HEK293 (cell line): ENCODE results near the gene NUDT16L1.

ENCODE experiments used
- CTCF ChIA-PET: fragments of 350-600 bp; formaldehyde crosslinking; extraction: SDS; loops from one replicate; lab custom pipeline; 2021; ENCODE audit warnings: antibody characterized with exemption; lab: Yijun Ruan, JAX
- POLR2A ChIA-PET: fragments of 300-600 bp; formaldehyde crosslinking; extraction: SDS; loops from one replicate; lab custom pipeline; 2020; ENCODE audit warnings: antibody characterized with exemption, inconsistent platforms; lab: Yijun Ruan, JAX
- H3K27ac ChIP-seq: fragments of 200-500 bp; sonication (Bioruptor generic); 2 replicates; pipeline ENCODE4 v1.5.1; 2014; ENCODE audit warnings: low read depth, low read length, control low read depth, inconsistent platforms; ENCODE audit errors: extremely low read depth
- H3K36me3 ChIP-seq, 2 experiments: fragments of 200-500 bp in 1 of 2; sonication (Bioruptor generic) in 1 of 2; 1 replicate in 1 of 2; 2 replicates in 1 of 2; pipeline ENCODE4 v1.5.1; 2014 to 2017; ENCODE audit warnings: inconsistent platforms in 2 of 2, low read length in 2 of 2; ENCODE audit not compliant: control insufficient read depth in 2 of 2, insufficient read depth in 1 of 2
- H3K4me1 ChIP-seq: fragments of 200-500 bp; sonication (Bioruptor generic); 2 replicates; pipeline ENCODE4 v1.5.1; 2014; ENCODE audit warnings: mild to moderate bottlenecking, low read length, inconsistent platforms; ENCODE audit not compliant: control insufficient read depth, insufficient read depth
- H3K4me3 ChIP-seq: 2 replicates; pipeline ENCODE4 v1.5.1; 2011; ENCODE audit warnings: low read depth, mild to moderate bottlenecking, control low read depth, low read length, moderate library complexity
- H3K9me3 ChIP-seq: fragments of 200-500 bp; sonication (Bioruptor generic); 2 replicates; pipeline ENCODE4 v1.5.1; 2014; ENCODE audit warnings: low read depth, low read length, inconsistent platforms; ENCODE audit not compliant: control insufficient read depth, insufficient read depth
- RBAK ChIP-seq: fragments of 450-650 bp; formaldehyde crosslinking; IDR thresholded peaks from 2 replicates; pipeline ENCODE4 v1.5.1; 2016; ENCODE audit warnings: missing biosample characterization, missing genetic modification characterization
- SCRT1 ChIP-seq: fragments of 450-650 bp; formaldehyde crosslinking; IDR thresholded peaks from 2 replicates; pipeline ENCODE4 v1.5.1; 2016; ENCODE audit warnings: missing biosample characterization, missing genetic modification characterization, borderline replicate concordance
- SETDB1 ChIP-seq: IDR thresholded peaks from one replicate; pipeline ENCODE4 v1.6.1; 2017; ENCODE audit warnings: mild to moderate bottlenecking, low read length, moderate library complexity, mixed read lengths; ENCODE audit not compliant: insufficient read length
- TCF7L2 ChIP-seq: IDR thresholded peaks from 2 replicates; pipeline ENCODE4 v1.6.1; 2011; ENCODE audit warnings: low read depth, mild to moderate bottlenecking, inconsistent platforms, low read length, moderate library complexity, borderline replicate concordance
- ZBTB8A ChIP-seq: fragments of 450-650 bp; formaldehyde crosslinking; IDR thresholded peaks from 2 replicates; pipeline ENCODE4 v1.5.1; 2016; ENCODE audit warnings: missing biosample characterization, missing genetic modification characterization
- ZFP69B ChIP-seq: fragments of 450-650 bp; formaldehyde crosslinking; IDR thresholded peaks from 2 replicates; pipeline ENCODE4 v1.5.1; 2016; ENCODE audit warnings: missing biosample characterization, missing genetic modification characterization
- ZNF140 ChIP-seq: fragments of 450-650 bp; formaldehyde crosslinking; IDR thresholded peaks from 2 replicates; pipeline ENCODE4 v1.5.1; 2016; ENCODE audit warnings: missing biosample characterization, missing genetic modification characterization
- ZNF155 ChIP-seq: fragments of 450-650 bp; formaldehyde crosslinking; IDR thresholded peaks from 2 replicates; pipeline ENCODE4 v1.5.1; 2016; ENCODE audit warnings: missing biosample characterization, missing genetic modification characterization
- ZNF16 ChIP-seq: fragments of 450-650 bp; formaldehyde crosslinking; IDR thresholded peaks from 2 replicates; pipeline ENCODE4 v1.5.1; 2016; ENCODE audit warnings: low read depth, missing biosample characterization, missing genetic modification characterization
- ZNF391 ChIP-seq: fragments of 450-650 bp; formaldehyde crosslinking; IDR thresholded peaks from 2 replicates; pipeline ENCODE4 v1.5.1; 2016; ENCODE audit warnings: low read depth, missing biosample characterization, missing genetic modification characterization, borderline replicate concordance
- ZNF404 ChIP-seq: fragments of 450-650 bp; formaldehyde crosslinking; IDR thresholded peaks from 2 replicates; pipeline ENCODE4 v1.5.1; 2017; ENCODE audit warnings: missing biosample characterization, missing genetic modification characterization
- ZNF473 ChIP-seq: fragments of 450-650 bp; formaldehyde crosslinking; IDR thresholded peaks from 2 replicates; pipeline ENCODE4 v1.5.1; 2017; ENCODE audit warnings: missing biosample characterization, missing genetic modification characterization
- ZNF544 ChIP-seq: fragments of 450-650 bp; formaldehyde crosslinking; IDR thresholded peaks from 2 replicates; pipeline ENCODE4 v1.5.0; 2017; ENCODE audit warnings: missing biosample characterization, missing genetic modification characterization
- ZNF707 ChIP-seq: fragments of 450-650 bp; formaldehyde crosslinking; IDR thresholded peaks from 2 replicates; pipeline ENCODE4 v1.5.1; 2016; ENCODE audit warnings: missing biosample characterization, missing genetic modification characterization
- TF ChIP-seq, protein P1 (sequence below): IDR thresholded peaks from 2 replicates; pipeline ENCODE4 v1.6.1; 2011; ENCODE audit warnings: mild to moderate bottlenecking, low read depth, low read length, borderline replicate concordance
- TF ChIP-seq, protein P2 (sequence below): fragments of 450-650 bp; formaldehyde crosslinking; IDR thresholded peaks from 2 replicates; pipeline ENCODE4 v1.5.1; 2016; ENCODE audit warnings: missing biosample characterization, missing genetic modification characterization
- TF ChIP-seq, protein P3 (sequence below): fragments of 450-650 bp; formaldehyde crosslinking; IDR thresholded peaks from 2 replicates; pipeline ENCODE4 v1.5.1; 2016; ENCODE audit warnings: missing biosample characterization, missing genetic modification characterization
- TF ChIP-seq, protein P4 (sequence below): fragments of 450-650 bp; formaldehyde crosslinking; IDR thresholded peaks from 2 replicates; pipeline ENCODE4 v1.5.1; 2016; ENCODE audit warnings: missing biosample characterization, missing genetic modification characterization
- TF ChIP-seq, protein P5 (sequence below): fragments of 450-650 bp; formaldehyde crosslinking; IDR thresholded peaks from 2 replicates; pipeline ENCODE4 v1.5.1; 2016; ENCODE audit warnings: missing biosample characterization, missing genetic modification characterization
- TF ChIP-seq, protein P6 (sequence below): fragments of 450-650 bp; formaldehyde crosslinking; IDR thresholded peaks from 2 replicates; pipeline ENCODE4 v1.5.1; 2017; ENCODE audit warnings: missing biosample characterization, mild to moderate bottlenecking, missing genetic modification characterization, moderate library complexity
- TF ChIP-seq, protein P7 (sequence below): fragments of 450-650 bp; formaldehyde crosslinking; IDR thresholded peaks from 2 replicates; pipeline ENCODE4 v1.5.1; 2017; ENCODE audit warnings: missing biosample characterization, missing genetic modification characterization
- TF ChIP-seq, protein P8 (sequence below): fragments of 450-650 bp; formaldehyde crosslinking; IDR thresholded peaks from 2 replicates; pipeline ENCODE4; 2016; ENCODE audit warnings: missing biosample characterization, missing genetic modification characterization

The NUDT16L1 gene

DNA sequence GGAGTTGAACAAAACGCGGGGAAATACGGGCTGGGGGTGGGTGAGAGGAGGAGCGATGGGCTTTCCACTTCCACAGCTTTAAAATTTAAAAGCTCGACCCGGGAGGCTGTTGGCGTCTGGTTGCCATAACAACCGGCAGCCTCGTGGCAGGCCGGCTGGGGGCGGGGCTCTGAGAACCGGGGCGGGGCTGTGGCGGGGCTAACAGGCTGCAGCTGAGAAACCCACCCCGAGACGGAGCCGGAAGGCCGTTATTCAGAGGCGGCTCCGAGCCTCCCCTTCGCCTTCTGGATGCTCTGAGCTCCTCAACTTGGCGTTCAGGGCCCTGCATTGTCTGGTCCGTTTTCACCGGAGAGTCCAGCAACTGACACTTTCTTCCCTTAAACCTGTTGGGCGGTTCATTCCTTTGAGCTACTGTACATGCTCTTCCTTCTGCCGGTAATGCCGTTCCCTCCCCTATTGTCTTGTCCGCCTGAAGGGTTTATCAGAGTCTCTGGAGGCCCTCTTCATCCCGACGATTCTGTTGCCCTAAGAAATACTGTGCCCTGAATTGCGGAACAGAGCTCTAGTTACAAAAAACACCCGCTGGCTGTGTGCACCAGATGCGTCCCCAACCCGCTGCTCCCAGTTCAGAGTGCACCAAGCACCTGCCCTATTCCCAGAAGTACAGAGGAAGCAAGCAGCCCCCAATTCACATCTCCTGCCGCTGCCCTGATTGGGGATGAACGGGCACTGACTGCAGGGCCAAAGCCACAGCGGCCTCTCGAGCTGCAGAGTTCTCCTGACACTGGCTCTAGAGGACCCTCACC, 41.6 kb downstream of the NUDT16L1 start:
- Histone ChIP-seq H3K9me3 (no peaks in the 10 kb centered on the region), H3K36me3 (peaks cover 0 to 19% of the 10 kb centered on the region in 2 experiments; a peak in 2 of 3 replicates), H3K4me3 (peak overlapping the region; percentile 94), H3K4me1 (no peaks in the 10 kb centered on the region), H3K27ac (peak overlapping the region; percentile 91; the same call in 1 of the 2 replicates)
- CTCF ChIA-PET = interaction anchor here (0.7 to 1.7 kb wide), 2 partner anchors 62 to 221 kb away, joined by 3 to 10 read pairs; no protein-coding TSS in a partner anchor
- POLR2A ChIA-PET = interaction anchor here (0.6 to 3.0 kb wide), 28 partner anchors 10 to 258 kb away, joined by 3 to 43 read pairs (median 4); partner anchors contain the start of genes GLYR1, MGRN1, NUDT16L1 and ROGDI
- TF ChIP-seq RBAK (tag by site-specific recombination) = no peak
- TF ChIP-seq ZNF155 (tag by site-specific recombination) = no peak
- no peak for TF ChIP-seq ZFP69B (tag by site-specific recombination)
- TF ChIP-seq, protein P1, sequence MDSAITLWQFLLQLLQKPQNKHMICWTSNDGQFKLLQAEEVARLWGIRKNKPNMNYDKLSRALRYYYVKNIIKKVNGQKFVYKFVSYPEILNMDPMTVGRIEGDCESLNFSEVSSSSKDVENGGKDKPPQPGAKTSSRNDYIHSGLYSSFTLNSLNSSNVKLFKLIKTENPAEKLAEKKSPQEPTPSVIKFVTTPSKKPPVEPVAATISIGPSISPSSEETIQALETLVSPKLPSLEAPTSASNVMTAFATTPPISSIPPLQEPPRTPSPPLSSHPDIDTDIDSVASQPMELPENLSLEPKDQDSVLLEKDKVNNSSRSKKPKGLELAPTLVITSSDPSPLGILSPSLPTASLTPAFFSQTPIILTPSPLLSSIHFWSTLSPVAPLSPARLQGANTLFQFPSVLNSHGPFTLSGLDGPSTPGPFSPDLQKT = no peak
- no peak for TF ChIP-seq ZBTB8A (tag by site-specific recombination)
- TF ChIP-seq, protein P2, sequence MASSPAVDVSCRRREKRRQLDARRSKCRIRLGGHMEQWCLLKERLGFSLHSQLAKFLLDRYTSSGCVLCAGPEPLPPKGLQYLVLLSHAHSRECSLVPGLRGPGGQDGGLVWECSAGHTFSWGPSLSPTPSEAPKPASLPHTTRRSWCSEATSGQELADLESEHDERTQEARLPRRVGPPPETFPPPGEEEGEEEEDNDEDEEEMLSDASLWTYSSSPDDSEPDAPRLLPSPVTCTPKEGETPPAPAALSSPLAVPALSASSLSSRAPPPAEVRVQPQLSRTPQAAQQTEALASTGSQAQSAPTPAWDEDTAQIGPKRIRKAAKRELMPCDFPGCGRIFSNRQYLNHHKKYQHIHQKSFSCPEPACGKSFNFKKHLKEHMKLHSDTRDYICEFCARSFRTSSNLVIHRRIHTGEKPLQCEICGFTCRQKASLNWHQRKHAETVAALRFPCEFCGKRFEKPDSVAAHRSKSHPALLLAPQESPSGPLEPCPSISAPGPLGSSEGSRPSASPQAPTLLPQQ = no peak
- TF ChIP-seq, protein P3, sequence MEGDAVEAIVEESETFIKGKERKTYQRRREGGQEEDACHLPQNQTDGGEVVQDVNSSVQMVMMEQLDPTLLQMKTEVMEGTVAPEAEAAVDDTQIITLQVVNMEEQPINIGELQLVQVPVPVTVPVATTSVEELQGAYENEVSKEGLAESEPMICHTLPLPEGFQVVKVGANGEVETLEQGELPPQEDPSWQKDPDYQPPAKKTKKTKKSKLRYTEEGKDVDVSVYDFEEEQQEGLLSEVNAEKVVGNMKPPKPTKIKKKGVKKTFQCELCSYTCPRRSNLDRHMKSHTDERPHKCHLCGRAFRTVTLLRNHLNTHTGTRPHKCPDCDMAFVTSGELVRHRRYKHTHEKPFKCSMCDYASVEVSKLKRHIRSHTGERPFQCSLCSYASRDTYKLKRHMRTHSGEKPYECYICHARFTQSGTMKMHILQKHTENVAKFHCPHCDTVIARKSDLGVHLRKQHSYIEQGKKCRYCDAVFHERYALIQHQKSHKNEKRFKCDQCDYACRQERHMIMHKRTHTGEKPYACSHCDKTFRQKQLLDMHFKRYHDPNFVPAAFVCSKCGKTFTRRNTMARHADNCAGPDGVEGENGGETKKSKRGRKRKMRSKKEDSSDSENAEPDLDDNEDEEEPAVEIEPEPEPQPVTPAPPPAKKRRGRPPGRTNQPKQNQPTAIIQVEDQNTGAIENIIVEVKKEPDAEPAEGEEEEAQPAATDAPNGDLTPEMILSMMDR (tag by site-specific recombination) = no peak
- TF ChIP-seq, protein P4, sequence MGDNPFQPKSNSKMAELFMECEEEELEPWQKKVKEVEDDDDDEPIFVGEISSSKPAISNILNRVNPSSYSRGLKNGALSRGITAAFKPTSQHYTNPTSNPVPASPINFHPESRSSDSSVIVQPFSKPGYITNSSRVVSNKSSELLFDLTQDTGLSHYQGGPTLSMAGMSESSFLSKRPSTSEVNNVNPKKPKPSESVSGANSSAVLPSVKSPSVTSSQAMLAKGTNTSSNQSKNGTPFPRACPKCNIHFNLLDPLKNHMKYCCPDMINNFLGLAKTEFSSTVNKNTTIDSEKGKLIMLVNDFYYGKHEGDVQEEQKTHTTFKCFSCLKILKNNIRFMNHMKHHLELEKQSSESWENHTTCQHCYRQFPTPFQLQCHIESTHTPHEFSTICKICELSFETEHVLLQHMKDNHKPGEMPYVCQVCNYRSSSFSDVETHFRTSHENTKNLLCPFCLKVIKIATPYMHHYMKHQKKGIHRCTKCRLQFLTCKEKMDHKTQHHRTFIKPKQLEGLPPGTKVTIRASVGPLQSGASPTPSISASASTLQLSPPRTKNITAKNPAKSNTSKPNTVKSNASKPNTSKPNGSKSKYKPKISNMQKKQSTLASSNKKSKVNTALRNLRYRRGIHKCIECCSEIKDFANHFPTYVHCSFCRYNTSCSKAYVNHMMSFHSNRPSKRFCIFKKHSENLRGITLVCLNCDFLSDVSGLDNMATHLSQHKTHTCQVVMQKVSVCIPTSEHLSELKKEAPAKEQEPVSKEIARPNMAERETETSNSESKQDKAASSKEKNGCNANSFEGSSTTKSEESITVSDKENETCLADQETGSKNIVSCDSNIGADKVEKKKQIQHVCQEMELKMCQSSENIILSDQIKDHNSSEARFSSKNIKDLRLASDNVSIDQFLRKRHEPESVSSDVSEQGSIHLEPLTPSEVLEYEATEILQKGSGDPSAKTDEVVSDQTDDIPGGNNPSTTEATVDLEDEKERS (tag by site-specific recombination) = no peak
- TF ChIP-seq, protein P5, sequence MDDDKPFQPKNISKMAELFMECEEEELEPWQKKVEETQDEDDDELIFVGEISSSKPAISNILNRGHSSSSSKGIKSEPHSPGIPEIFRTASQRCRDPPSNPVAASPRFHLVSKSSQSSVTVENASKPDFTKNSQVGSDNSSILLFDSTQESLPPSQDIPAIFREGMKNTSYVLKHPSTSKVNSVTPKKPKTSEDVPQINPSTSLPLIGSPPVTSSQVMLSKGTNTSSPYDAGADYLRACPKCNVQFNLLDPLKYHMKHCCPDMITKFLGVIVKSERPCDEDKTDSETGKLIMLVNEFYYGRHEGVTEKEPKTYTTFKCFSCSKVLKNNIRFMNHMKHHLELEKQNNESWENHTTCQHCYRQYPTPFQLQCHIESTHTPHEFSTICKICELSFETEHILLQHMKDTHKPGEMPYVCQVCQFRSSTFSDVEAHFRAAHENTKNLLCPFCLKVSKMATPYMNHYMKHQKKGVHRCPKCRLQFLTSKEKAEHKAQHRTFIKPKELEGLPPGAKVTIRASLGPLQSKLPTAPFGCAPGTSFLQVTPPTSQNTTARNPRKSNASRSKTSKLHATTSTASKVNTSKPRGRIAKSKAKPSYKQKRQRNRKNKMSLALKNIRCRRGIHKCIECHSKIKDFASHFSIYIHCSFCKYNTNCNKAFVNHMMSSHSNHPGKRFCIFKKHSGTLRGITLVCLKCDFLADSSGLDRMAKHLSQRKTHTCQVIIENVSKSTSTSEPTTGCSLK (tag by site-specific recombination) = no peak
- TF ChIP-seq ZNF544 (tag by site-specific recombination) = no peak
- TF ChIP-seq ZNF404 (tag by site-specific recombination) = no peak
- no peak for TF ChIP-seq SCRT1 (tag by site-specific recombination)
- TF ChIP-seq ZNF140 = no peak
- TF ChIP-seq, protein P6, sequence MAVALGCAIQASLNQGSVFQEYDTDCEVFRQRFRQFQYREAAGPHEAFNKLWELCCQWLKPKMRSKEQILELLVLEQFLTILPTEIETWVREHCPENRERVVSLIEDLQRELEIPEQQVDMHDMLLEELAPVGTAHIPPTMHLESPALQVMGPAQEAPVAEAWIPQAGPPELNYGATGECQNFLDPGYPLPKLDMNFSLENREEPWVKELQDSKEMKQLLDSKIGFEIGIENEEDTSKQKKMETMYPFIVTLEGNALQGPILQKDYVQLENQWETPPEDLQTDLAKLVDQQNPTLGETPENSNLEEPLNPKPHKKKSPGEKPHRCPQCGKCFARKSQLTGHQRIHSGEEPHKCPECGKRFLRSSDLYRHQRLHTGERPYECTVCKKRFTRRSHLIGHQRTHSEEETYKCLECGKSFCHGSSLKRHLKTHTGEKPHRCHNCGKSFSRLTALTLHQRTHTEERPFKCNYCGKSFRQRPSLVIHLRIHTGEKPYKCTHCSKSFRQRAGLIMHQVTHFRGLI (tag by site-specific recombination) = 0 out of 2 replicates have a peak, but pooled peaks have one; percentile 8
- no peak for TF ChIP-seq ZNF16 (tag by site-specific recombination)
- TF ChIP-seq, protein P7, sequence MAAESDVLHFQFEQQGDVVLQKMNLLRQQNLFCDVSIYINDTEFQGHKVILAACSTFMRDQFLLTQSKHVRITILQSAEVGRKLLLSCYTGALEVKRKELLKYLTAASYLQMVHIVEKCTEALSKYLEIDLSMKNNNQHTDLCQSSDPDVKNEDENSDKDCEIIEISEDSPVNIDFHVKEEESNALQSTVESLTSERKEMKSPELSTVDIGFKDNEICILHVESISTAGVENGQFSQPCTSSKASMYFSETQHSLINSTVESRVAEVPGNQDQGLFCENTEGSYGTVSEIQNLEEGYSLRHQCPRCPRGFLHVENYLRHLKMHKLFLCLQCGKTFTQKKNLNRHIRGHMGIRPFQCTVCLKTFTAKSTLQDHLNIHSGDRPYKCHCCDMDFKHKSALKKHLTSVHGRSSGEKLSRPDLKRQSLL (tag by site-specific recombination) = no peak
- no peak for TF ChIP-seq ZNF473 (tag by site-specific recombination)
- TF ChIP-seq, protein P8, sequence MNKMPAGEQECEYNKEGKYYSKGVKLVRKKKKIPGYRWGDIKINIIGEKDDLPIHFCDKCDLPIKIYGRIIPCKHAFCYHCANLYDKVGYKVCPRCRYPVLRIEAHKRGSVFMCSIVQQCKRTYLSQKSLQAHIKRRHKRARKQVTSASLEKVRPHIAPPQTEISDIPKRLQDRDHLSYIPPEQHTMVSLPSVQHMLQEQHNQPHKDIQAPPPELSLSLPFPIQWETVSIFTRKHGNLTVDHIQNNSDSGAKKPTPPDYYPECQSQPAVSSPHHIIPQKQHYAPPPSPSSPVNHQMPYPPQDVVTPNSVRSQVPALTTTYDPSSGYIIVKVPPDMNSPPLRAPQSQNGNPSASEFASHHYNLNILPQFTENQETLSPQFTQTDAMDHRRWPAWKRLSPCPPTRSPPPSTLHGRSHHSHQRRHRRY (tag by site-specific recombination) = no peak
- TF ChIP-seq ZNF707 (tag by site-specific recombination) = no peak
- no peak for TF ChIP-seq TCF7L2
- no peak for TF ChIP-seq ZNF391 (tag by site-specific recombination)
- no peak for TF ChIP-seq SETDB1
